H1 (cell line): ENCODE results near the gene ZNF70. TPM values are rescaled to one million over a fixed set of nuclear protein-coding genes. Genes with fewer than 3 reads are reported as not detected.

Experiments
- ASH2L ChIP-seq: fragments of 200-600, 300-600 bp; sonication (generic); IDR thresholded peaks from one replicate; pipeline ENCODE4 v1.7.1; 2017; ENCODE audit warnings: low read length
- polyA plus RNA-seq, 7 experiments: library from polyadenylated mRNA; depleted of rRNA in 3 of 7; stranded (reverse) in 5 of 7; unstranded in 2 of 7; fragments of >200 nt in 5 of 7; fragments of 200-250 nt in 2 of 7; gene quantifications; 1 replicate in 5 of 7; 2 replicates in 1 of 7; 4 replicates in 1 of 7; pipeline versions ENCODE4 v1.2.1 to v1.2.3, GENCODE V29; 2011 to 2013; ENCODE audit warnings: missing spikeins in 2 of 7, mixed read lengths in 2 of 7
- total RNA-seq: library from RNA; stranded (reverse); fragmentation: NEBNext Ultra II Directional; extraction: Animal tissue kit (Norgen Biotek cat#: 25700); gene quantifications from 2 replicates; pipeline ENCODE4 v1.2.1, GENCODE V29; 2021

ZNF70 gene
- total and polyA plus RNA-seq, 2 of the 8 experiments (the other 6 are each of a cell fraction or from before 2014, with no cell fraction given) = 1.1 to 2.6 TPM

DNA sequence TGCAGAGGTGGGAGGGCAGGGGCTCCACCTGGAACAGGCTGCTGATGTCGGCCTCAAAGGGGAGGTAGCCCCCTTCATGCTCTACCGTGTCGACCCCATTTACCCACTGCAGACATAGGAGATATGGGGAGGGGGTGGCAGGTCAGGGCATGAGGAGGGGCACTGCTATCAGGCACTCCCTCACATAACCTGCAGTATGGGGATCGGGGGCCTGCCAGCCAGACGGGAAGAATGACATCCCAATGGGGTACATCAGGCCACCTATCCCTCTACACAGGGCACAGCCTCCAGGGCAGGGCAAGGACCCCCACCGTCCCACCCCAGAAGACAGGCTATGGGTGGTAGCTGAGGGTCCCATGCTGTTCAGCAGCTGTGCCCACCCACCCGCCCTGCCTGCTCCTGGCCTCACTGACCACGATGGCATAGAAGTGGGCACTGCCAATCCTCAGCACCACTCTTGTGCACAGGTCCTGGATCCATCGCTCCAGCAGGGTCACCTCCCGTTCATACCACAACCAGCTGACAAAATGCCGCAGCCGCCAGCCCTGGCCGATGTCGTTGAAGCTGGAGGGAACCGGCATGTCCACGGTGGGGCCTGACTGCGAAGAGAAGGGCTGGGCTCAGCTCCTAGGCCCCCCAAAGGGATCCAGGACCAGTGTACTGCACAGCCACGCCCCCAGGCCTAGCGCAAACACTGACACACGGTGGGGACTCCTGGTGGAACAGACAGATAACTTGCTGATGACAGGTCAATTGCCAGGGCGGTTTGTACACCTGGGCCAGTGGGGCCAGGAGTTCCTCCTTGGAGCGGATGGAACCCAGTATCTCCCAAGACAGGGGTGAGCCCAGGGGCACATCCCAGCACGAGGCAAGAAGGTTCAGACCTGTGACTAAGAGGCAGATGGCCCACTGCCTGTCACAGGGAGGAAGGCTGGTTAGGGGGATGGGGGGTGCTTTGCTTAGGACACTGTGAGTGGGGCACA is 36.0 kb downstream of the ZNF70 start (continued):
- no peak for TF ChIP-seq ASH2L
